Body of pancreas (tissue), 4 donors: ENCODE measurements around the gene KLHL7.

ENCODE experiments used
- CTCF ChIP-seq, 7 experiments: fragments of 450-650 bp in 4 of 7; fragments of 200-600 bp in 3 of 7; sonication (generic) in 3 of 7; IDR thresholded peaks; one replicate each; pipeline ENCODE4 v1.5.1; 2016 to 2019; ENCODE audit warnings: antibody characterized with exemption in 7 of 7
- POLR2A ChIP-seq, 3 donors: fragments of 450-650 bp; IDR thresholded peaks; one replicate each; pipeline ENCODE4 v1.6.1; 2016; ENCODE audit warnings: antibody characterized with exemption in 3 of 3, mild to moderate bottlenecking in 2 of 3

- no peak for TF ChIP-seq CTCF (IDR thresholded peaks at IDR 0.05)
- TF ChIP-seq POLR2A (IDR thresholded peaks at IDR 0.05) = no peak
Measured at GRCh38 chr7:23114896-23115295, 9.3 kb downstream of the KLHL7 start.
